GM13976 (cell line): ENCODE measurements around the gene WDR3.

Experiments
- DNase-seq: peaks from one replicate; pipeline ENCODE4 v3.0.0; 2012; ENCODE audit warnings: low spot score
- CTCF ChIP-seq: IDR thresholded peaks from 2 replicates; pipeline ENCODE4 v1.5.1; 2012; ENCODE audit warnings: borderline replicate concordance, mild to moderate bottlenecking; ENCODE audit not compliant: insufficient read depth; ENCODE audit errors: extremely low read depth, missing control alignments, control extremely low read depth
- in situ Hi-C: fragments of 300-500 bp; cut with MboI; formaldehyde crosslinking; loops from one replicate; pipeline ENCODE4 v1.12.0; 2022; ENCODE audit warnings: low sequenced_read_pairs, mixed read lengths, inconsistent platforms; ENCODE audit not compliant: unreplicated experiment

WDR3 gene

GRCh38 chr1:117933769-117934168, 4.2 kb downstream of the WDR3 start:
- in situ Hi-C loops: no loop called here
- no peak for TF ChIP-seq CTCF
- DNase-seq: no peak

GRCh38 chr1:117942293-117942692, 12.8 kb downstream of the WDR3 start:
- DNase-seq: no peak
- in situ Hi-C loops: no loop called here
- TF ChIP-seq CTCF: no peak

GRCh38 chr1:117952386-117952785, 22.8 kb downstream of the WDR3 start:
- in situ Hi-C loops: no loop called here
- DNase-seq: no peak
- TF ChIP-seq CTCF: no peak

GRCh38 chr1:117959364-117959763, 29.8 kb downstream of the WDR3 start:
- no peak for TF ChIP-seq CTCF
- DNase-seq: no peak
- in situ Hi-C loops: no loop called here

- no peak for TF ChIP-seq CTCF
- in situ Hi-C loops: no loop called here
- no peak for DNase-seq
Observed at GRCh38 chr1:117964290-117965038, 34.9 kb downstream of the WDR3 start.

GRCh38 chr1:117967477-117967876, 37.9 kb downstream of the WDR3 start:
- TF ChIP-seq CTCF: no peak
- in situ Hi-C loops: no loop called here
- no peak for DNase-seq
